ENCODE results near the gene VSTM2L.
A peak's percentile ranks its signal among the peaks of the same experiment; 100 is the strongest.

VSTM2L gene

GRCh38 chr20:37971561-37972127, 68.7 kb downstream of the VSTM2L start:
- DNase-seq, result no peak

GRCh38 chr20:37972256-37973058, 69.5 kb downstream of the VSTM2L start:
- no peak for DNase-seq

GRCh38 chr20:37973059-37973910, 70.4 kb downstream of the VSTM2L start:
- DNase-seq, result no peak

GRCh38 chr20:37976887-37977286, 74.0 kb downstream of the VSTM2L start:
- DNase-seq, result no peak

GRCh38 chr20:37977338-37977737, 74.4 kb downstream of the VSTM2L start:
- DNase-seq, result no peak

GRCh38 chr20:37977786-37978185, 74.9 kb downstream of the VSTM2L start:
- no peak for DNase-seq

- DNase-seq, result no peak
Observed at GRCh38 chr20:37979021-37979985, 76.4 kb downstream of the VSTM2L start.

- DNase-seq, result no peak
Observed at GRCh38 chr20:37980383-37980782, 77.5 kb downstream of the VSTM2L start.

- no peak for DNase-seq
Observed at GRCh38 chr20:37980876-37981275, 77.9 kb downstream of the VSTM2L start.

GRCh38 chr20:37981568-37981967, 78.6 kb downstream of the VSTM2L start:
- no peak for DNase-seq

- DNase-seq, result no peak
Observed at GRCh38 chr20:37983286-37983685, 80.4 kb downstream of the VSTM2L start.

- DNase-seq, result no peak
Observed at GRCh38 chr20:37984018-37984785, 81.3 kb downstream of the VSTM2L start.

GRCh38 chr20:37986044-37986858, 83.3 kb downstream of the VSTM2L start:
- DNase-seq, result no peak

GRCh38 chr20:37986873-37987601, 84.1 kb downstream of the VSTM2L start:
- DNase-seq, result no peak

- DNase-seq, result no peak
Observed at GRCh38 chr20:37987602-37988290, 84.8 kb downstream of the VSTM2L start.

GRCh38 chr20:37988306-37988954, 85.5 kb downstream of the VSTM2L start:
- DNase-seq, result no peak

GRCh38 chr20:37989601-37990295, 86.8 kb downstream of the VSTM2L start:
- DNase-seq, result no peak

GRCh38 chr20:37990571-37991151, 87.7 kb downstream of the VSTM2L start:
- peak; percentile 14 for DNase-seq
